ENCODE measurements around the gene VGLL1. TPM values are rescaled to one million over a fixed set of nuclear protein-coding genes. Genes with fewer than 3 reads are reported as not detected.

Gene VGLL1, protein sequence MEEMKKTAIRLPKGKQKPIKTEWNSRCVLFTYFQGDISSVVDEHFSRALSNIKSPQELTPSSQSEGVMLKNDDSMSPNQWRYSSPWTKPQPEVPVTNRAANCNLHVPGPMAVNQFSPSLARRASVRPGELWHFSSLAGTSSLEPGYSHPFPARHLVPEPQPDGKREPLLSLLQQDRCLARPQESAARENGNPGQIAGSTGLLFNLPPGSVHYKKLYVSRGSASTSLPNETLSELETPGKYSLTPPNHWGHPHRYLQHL
- total RNA-seq: not detected in 2 replicates

DNA sequence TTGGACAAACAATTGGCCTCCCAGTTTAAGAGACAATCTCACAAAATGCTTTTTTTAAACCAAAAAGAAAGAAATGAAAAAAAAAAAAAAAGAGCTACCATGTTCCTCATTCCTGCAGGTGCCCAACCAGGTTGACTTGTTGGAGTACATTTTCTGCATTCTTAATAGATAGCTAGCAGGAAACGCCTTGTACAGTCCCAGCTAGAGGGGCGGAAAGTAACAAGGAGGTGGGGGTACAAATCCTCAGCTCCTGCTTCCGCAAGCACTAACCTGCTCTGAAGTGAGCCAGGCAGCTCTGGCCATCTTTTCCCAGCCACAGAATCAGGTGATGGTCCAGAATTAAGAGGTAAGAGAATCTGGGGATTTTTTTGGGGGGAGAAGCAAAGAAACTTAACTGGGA, at the start of gene VGLL1:
Gene VGLL1 (plus strand): TSS at position 265 of the 400 bp plus-strand sequence. CDS start 3,806 bp downstream, outside the sequence.

DNA sequence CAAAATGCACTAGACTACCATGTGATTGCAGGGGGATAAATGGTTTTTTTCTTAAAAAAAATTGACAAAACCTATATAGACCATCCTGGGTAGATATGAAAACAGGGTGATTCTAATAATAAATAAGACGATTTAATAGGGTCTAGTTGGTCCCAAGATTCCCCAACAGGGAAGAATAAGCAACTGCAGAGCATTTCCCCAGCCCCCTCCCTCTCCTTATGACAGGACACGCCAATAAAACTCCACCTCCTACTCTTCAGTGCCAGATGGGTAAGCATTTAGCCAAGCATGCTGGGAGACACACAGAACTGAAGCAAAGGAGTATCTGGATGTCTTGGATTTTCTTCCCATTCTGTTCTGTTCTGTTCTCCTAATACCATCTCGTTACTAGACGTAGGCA, 44.4 kb upstream of the VGLL1 start, which contains the start of gene BRS3:
Gene BRS3 (plus strand): TSS at position 301 of the 400 bp plus-strand sequence. CDS start 168 bp downstream, outside the sequence.

DNA sequence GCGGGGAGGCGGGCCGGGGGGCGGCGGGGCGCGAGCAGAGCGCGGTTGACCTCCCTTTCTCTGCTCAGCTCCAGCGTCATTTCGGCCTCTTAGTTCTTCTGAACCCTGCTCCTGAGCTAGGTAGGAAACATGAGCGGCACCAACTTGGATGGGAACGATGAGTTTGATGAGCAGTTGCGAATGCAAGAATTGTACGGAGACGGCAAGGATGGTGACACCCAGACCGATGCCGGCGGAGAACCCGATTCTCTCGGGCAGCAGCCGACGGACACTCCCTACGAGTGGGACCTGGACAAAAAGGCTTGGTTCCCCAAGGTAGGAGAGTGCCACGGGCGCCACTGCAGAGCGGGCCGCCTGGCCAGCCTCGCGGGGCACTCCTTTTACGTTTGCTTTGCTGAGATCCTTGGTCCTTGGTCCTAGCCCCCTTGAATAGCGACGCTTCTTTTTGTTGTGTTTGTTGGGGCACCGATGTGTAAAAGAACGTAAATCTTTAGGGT, 34.4 kb upstream of the VGLL1 start, which contains the start of gene HTATSF1:
Gene HTATSF1 (plus strand): TSS at position 37 of the 497 bp plus-strand sequence. CDS start 93 bp downstream, at position 130.

Other genes starting within 250 kb of the VGLL1 start
- not detected in 2 replicates for gene ADGRG4, start 231.3 kb upstream of the VGLL1 start, total RNA-seq
- not detected in 2 replicates for gene BRS3, start 44.3 kb upstream of the VGLL1 start, total RNA-seq
- 24.8 and 28.4 TPM in 2 replicates for gene HTATSF1, start 34.6 kb upstream of the VGLL1 start, total RNA-seq
- gene CD40LG, start 115.9 kb downstream of the VGLL1 start, total RNA-seq: not detected in 2 replicates
- 20.4 and 24.6 TPM in 2 replicates for gene ARHGEF6, start 248.7 kb downstream of the VGLL1 start, total RNA-seq

All from dermis lymphatic vessel endothelial cell (primary cell).